Cardiac muscle cell (in vitro differentiated cells and primary cell): ENCODE measurements around the gene ACP4. TPM values are rescaled to one million over a fixed set of nuclear protein-coding genes. Genes with fewer than 3 reads are reported as not detected.

Experiments
- DNase-seq, 2 donors: peaks; one replicate each; pipeline versions ENCODE4 v3.0.0 to v3.0.0-alpha.2; 2010 to 2017; ENCODE audit warnings: low read depth in 1 of 2, low spot score in 1 of 2
- H3K27ac ChIP-seq: fragments of 200-600 bp; sonication (generic); 2 replicates; pipeline ENCODE4 v1.5.1; 2016
- H3K27me3 ChIP-seq: fragments of 200-600 bp; sonication (generic); 2 replicates; pipeline ENCODE4 v1.6.0; 2016; ENCODE audit warnings: control low read depth
- H3K36me3 ChIP-seq: fragments of 200-600 bp; sonication (generic); 2 replicates; pipeline ENCODE4 v1.5.1; 2016; ENCODE audit warnings: control low read depth
- H3K4me1 ChIP-seq: fragments of 200-600 bp; sonication (generic); 2 replicates; pipeline ENCODE4 v1.8.1; 2017; ENCODE audit warnings: low read depth, mild to moderate bottlenecking, mixed run types
- H3K4me3 ChIP-seq: fragments of 200-600 bp; sonication (generic); 2 replicates; pipeline ENCODE4 v1.5.1; 2016; ENCODE audit warnings: mild to moderate bottlenecking
- H3K9me3 ChIP-seq: fragments of 200-600 bp; sonication (generic); 2 replicates; pipeline ENCODE4 v1.5.1; 2017; ENCODE audit warnings: low read depth, mild to moderate bottlenecking, control low read depth
- polyA plus RNA-seq: library from polyadenylated mRNA; unstranded; fragments of >200 nt; fragmentation: Nextera tagmentation; extraction: Ambion mirVana; gene quantifications from 2 replicates; pipeline ENCODE4 v1.2.1, GENCODE V29; 2016
- total RNA-seq: library from RNA; depleted of rRNA; stranded (reverse); fragments of >200 nt; gene quantifications from 2 replicates; pipeline ENCODE4 v1.2.3, GENCODE V29; 2016
- TF ChIP-seq, protein P1 (sequence below): IDR thresholded peaks from 2 replicates; pipeline ENCODE4 v1.5.1; 2012; ENCODE audit warnings: low read depth, mild to moderate bottlenecking, low read length

Gene ACP4
- total and polyA plus RNA-seq, 2 experiments from 2014 or later: 0.23 TPM; not detected in 1

DNA sequence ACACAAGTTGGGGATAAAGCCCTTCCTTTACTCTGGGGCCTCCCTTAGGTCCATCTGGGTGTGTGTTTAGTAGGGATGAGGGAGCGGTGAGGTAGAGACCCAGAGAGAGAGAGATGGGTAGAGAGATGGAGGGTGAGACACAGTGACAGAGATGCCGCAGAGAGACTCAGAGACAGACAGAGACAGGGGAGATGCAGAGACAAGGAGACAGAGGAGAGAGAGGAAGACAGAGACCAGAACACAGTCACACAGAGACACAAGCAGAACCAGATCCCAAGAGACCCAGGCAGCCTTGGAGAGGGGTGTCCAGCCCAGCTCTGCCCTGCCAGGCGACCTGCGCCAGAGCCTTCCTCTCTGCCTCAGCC, 31.0 kb downstream of the ACP4 start:
- DNase-seq: no peak
- Histone ChIP-seq H3K27ac (no peak overlapping the region), H3K27me3 (peaks cover 81% of the 10 kb centered on the region), H3K9me3 (no peaks in the 10 kb centered on the region), H3K36me3 (no peaks in the 10 kb centered on the region), H3K4me1 (no peaks in the 10 kb centered on the region), H3K4me3 (no peak overlapping the region)
- TF ChIP-seq, protein P1, sequence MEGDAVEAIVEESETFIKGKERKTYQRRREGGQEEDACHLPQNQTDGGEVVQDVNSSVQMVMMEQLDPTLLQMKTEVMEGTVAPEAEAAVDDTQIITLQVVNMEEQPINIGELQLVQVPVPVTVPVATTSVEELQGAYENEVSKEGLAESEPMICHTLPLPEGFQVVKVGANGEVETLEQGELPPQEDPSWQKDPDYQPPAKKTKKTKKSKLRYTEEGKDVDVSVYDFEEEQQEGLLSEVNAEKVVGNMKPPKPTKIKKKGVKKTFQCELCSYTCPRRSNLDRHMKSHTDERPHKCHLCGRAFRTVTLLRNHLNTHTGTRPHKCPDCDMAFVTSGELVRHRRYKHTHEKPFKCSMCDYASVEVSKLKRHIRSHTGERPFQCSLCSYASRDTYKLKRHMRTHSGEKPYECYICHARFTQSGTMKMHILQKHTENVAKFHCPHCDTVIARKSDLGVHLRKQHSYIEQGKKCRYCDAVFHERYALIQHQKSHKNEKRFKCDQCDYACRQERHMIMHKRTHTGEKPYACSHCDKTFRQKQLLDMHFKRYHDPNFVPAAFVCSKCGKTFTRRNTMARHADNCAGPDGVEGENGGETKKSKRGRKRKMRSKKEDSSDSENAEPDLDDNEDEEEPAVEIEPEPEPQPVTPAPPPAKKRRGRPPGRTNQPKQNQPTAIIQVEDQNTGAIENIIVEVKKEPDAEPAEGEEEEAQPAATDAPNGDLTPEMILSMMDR: no peak

DNA sequence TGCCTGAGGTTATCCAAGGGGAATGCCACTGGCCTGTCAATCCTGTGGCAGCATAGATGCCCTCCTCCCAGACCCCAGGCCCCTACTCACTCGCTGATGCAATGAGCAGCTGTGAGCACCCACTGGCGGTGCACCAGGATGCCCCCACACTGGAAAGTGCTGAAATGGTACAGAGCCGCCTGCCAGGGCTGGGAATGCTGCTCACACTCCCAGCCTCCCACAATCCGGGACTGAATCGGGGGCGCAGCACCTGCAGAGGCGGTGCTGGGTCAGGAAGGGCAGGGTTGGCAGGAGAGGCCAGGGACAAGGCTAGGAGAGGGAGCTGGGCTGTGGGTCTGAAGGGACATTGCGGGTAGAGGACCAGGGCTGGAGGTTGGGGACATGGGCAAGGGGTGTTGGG, 31.4 kb downstream of the ACP4 start:
- H3K4me1 ChIP-seq: no peaks in the 10 kb centered on the region
- TF ChIP-seq, protein P1: no peak

DNA sequence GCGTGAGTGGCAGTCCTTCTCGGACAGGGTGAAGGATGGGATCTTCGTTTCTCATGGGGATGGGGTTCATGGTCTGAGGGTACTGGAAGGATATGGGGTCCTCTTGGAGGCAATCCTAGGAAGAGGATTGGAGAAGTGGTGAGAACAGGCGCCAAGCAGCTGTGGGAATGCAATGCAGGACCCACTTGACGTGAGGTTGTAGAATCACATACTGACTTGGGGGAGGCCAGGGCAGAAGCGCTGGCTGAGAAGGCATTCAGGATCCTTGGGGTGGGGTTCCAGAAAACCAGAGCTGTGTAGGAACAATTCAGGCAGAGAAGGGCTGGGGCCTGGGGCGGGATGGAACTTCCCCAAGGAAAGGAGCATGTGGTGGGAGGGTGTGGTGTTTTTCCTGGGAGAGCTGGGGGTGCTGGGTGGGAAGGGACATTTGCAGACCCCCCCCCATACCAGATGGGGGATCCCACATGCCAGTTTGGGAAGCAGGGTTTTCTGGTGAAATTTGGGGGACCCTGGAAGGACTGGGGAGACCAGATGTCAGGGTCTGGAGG, 32.5 kb downstream of the ACP4 start:
- Histone ChIP-seq H3K27me3 (peaks cover 76% of the 10 kb centered on the region), H3K27ac (no peak overlapping the region), H3K36me3 (no peaks in the 10 kb centered on the region), H3K4me1 (no peaks in the 10 kb centered on the region), H3K9me3 (no peaks in the 10 kb centered on the region), H3K4me3 (no peak overlapping the region)
- DNase-seq: no peak
- TF ChIP-seq, protein P1: no peak

More for the DNA sequence above, 31.4 kb downstream of the ACP4 start:
- Histone ChIP-seq H3K9me3 (no peaks in the 10 kb centered on the region), H3K27ac (no peak overlapping the region), H3K4me3 (no peak overlapping the region), H3K27me3 (peaks cover 84% of the 10 kb centered on the region), H3K36me3 (no peaks in the 10 kb centered on the region)
- DNase-seq: no peak

DNA sequence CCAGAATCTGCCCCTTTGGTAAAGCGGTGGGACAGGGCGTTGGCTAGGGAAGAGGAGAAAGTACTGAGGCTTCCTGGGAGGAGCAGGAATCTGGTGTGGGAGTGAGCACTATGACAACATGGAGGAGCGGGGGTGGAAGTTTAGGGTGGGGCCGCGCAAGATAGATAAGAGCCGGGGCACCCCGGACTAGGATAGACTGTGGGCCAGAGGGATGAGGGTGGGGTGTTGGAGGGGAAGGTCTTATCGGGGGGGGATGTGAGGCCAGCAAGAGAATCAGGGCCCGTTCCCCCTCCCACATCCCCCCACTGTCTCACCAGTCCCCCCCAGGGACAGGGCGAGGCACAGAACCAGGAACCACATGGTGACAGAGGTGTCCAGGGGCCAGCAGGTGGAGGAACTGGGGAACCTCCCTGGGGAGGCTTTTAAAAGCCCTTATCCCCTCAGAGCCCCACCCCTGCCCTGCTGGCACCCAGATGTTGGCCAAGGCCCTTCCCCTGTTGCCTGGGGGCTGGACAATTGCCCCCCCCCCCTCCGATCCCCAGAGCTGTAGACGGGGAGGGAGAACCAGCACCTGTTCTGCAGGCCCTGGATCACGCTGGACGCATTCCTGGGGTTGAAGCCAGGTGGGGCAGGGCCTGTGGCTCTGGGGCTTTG, 33.3 kb downstream of the ACP4 start, which contains the start of gene KLK1:
Gene KLK1, minus strand, starts transcription at position 399 of the 654 bp plus-strand sequence. Its CDS starts 39 bp downstream, at position 360.
- Histone ChIP-seq H3K36me3 (no peaks in the 10 kb centered on the region), H3K4me3 (no peak within 1 kb of the TSS), H3K4me1 (no peaks in the 10 kb centered on the region), H3K27ac (no peak within 1 kb of the TSS), H3K9me3 (no peaks in the 10 kb centered on the region), H3K27me3 (peaks cover 74% of the 10 kb centered on the region)
- DNase-seq: no peak
- TF ChIP-seq, protein P1: no peak

DNA sequence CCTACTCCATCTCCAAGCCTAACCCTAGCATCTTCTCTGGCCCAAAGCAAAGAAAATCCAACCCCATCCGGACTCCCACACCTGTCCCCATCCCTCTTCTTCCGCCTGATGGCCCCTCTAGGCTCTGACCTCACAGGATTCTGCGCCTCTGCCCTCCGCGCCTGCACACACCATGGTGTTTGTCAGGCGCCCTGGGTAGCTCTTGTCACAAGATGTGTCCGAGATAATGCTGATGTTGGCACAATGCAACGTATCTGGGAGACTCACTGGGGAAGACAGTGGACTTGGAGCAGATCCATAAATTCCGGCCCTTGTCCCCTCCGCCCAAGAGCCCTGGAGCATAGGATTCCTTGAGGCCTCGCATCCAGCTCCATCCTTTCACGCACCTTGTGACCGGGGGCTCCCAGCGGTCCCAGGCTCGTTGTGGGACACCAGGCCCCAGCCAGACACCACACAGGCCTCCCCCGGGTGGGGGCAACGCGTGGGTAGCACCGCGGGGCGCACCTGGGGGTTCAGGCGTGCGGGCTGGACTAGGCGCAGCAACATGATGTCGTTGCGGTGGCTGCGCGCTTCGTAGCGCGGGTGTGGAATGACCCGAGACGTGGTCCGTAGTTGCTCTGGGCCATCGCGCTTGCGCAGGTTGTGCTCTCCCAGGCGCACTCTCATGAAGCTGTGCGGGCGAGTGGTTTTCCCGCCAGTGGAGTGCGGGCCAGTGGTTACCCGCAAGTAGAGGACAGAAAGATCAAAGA, 36.5 kb downstream of the ACP4 start:
- H3K9me3 ChIP-seq: no peaks in the 10 kb centered on the region
- H3K4me3 ChIP-seq: no peak overlapping the region
- TF ChIP-seq, protein P1: no peak
- H3K27me3 ChIP-seq: peaks cover 43% of the 10 kb centered on the region
- DNase-seq: no peak
- H3K4me1 ChIP-seq: no peaks in the 10 kb centered on the region
- no peaks in the 10 kb centered on the region for H3K36me3 ChIP-seq
- H3K27ac ChIP-seq: no peak overlapping the region
